HepG2 (cell line): ENCODE results near the gene CARD19.

Experiments
- RAD21 ChIP-seq: fragments of 450-650 bp; formaldehyde crosslinking; IDR thresholded peaks from 2 replicates; pipeline ENCODE4 v1.5.0; 2020; ENCODE audit warnings: mild to moderate bottlenecking
- TF ChIP-seq, protein P1 (sequence below): sonication (generic); formaldehyde crosslinking; IDR thresholded peaks from 2 replicates; pipeline ENCODE4 v1.4.0; 2020; ENCODE audit warnings: mild to moderate bottlenecking, missing genetic modification reagents

DNA sequence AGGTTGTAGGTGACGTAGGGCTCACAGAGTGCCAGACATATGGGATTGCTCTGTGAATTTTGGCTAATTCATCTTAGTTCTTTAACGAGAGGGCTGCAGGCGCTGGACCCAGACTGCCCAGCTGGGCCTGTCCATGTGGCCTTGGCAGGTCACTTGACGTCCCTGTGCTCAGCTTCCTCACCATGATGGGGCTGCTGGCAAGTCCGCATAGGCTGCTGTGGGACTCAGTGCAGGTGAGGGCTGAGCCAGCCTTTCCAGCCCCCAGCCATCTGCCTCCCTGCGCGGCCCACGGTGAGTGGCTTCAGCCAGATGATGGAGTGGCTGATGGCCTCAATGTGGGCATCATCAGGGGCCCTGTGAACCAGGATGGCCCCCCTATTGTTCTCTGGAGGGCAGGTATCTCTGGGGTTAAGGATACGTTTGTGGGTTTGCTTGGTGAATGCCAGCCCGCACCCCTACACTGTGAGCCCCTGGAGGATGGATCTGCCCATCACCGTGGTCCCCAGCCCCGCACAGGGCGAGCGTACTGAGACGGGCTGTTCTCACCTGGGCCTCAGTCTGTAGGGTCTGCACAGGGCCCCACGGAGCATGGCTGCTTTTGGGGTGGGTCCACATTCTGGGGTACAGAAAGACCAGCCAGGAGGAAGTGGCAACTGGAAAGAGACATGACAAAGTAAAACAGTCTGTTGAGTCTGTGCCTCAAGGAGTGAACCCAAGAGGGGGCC, 3.7 kb downstream of the CARD19 start:
- no peak for TF ChIP-seq RAD21 (CRISPR knock-in tag)
- TF ChIP-seq, protein P1, sequence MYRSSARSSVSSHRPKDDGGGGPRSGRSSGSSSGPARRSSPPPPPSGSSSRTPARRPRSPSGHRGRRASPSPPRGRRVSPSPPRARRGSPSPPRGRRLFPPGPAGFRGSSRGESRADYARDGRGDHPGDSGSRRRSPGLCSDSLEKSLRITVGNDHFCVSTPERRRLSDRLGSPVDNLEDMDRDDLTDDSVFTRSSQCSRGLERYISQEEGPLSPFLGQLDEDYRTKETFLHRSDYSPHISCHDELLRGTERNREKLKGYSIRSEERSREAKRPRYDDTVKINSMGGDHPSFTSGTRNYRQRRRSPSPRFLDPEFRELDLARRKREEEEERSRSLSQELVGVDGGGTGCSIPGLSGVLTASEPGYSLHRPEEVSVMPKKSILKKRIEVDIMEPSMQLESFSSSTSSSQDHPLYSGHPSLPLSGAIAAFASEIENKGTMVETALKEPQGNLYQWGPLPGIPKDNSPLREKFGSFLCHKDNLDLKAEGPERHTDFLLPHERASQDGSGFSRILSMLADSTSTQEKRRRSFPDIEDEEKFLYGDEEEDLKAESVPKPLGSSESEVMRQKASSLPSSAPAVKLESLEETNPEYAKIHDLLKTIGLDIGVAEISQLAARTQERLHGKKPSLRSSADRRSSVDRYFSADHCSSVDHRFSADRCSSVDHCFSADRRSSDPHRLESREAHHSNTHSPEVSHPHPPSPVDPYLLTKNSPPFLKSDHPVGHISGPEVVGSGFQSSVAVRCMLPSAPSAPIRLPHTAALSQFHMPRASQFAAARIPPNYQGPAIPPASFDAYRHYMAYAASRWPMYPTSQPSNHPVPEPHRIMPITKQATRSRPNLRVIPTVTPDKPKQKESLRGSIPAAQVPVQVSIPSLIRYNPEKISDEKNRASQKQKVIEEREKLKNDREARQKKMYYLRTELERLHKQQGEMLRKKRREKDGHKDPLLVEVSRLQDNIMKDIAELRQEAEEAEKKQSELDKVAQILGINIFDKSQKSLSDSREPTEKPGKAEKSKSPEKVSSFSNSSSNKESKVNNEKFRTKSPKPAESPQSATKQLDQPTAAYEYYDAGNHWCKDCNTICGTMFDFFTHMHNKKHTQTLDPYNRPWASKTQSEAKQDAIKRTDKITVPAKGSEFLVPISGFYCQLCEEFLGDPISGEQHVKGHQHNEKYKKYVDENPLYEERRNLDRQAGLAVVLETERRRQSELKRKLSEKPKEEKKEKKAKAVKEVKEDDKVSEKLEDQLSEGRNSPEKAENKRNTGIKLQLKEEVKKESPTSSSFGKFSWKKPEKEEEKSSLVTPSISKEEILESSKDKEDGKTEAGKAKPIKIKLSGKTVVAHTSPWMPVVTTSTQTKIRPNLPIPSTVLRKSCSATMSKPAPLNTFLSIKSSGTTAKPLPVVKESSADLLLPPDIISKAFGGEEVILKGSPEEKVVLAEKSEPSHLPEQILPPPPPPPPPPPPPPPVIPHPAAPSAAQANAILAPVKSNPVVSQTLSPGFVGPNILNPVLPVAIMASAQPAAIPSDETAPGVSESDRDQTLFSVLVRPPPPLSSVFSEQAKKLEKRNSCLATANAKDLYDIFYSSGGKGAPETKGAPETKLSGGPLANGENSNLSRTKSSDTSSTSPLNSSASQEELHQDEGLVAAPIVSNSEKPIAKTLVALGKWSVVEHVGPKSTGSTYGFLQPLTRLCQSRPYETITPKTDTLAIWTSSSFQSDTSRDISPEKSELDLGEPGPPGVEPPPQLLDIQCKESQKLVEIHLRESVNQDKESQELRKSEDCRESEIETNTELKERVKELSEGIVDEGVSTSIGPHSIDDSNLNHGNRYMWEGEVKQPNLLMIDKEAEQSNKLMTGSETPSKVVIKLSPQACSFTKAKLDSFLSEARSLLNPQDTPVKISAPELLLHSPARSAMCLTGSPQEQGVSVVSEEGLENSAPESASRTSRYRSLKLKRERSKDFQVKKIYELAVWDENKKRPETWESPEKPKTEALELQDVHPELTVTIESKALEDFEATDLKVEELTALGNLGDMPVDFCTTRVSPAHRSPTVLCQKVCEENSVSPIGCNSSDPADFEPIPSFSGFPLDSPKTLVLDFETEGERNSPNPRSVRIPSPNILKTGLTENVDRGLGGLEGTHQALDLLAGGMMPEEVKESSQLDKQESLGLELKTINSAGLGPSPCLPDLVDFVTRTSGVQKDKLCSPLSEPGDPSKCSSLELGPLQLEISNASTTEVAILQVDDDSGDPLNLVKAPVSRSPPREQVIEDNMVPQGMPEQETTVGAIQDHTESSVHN = no peak
